HG03558 (cell line): ENCODE results near the gene TSPAN15.
"Not testable (repeated sequence)": the region's sequence is repeated elsewhere in the genome, so short reads cannot be mapped to it uniquely, and the experiment has no call there.

Experiments used
- ATAC-seq: cut with Tn5 transposase; IDR thresholded peaks from one replicate; pipeline ENCODE4 v1.9.1; 2021; ENCODE audit warnings: moderate number of reproducible peaks; ENCODE audit not compliant: unreplicated experiment; ENCODE audit errors: extremely low read depth

TSPAN15 gene

DNA sequence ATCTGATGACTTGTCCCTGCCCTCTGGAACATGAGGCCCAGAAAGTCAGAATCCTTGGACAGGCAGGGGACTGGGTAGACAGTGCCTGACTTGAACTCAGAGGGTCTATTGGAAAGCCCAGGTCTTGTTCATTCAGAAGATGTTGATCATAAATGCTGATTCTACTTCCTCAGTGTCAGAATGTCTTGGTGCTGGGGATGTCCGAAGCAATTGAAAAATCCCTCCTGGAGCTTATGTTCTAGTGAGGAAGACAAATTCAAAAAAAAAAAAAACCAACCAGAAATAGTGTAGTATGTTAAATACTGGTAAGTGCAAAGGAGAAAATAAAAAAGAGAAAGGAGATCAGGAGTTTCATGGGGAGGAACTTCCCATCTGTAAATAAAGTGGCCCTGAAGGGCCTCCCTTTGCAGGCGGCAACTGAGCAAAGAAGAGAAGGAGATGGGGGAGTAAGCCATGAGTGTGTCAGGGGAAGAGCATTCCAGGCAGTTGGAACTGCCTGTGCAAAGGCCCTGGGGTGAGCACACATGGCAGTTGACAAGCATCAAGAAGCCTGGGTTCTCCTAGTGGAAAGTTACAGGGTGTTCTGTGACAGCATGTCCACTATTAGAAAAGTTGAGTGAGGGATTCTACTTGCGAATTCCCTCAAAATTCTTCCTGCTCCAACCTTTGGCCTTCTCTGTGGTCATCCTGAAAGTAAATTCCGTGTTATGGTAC is 30.7 kb downstream of the TSPAN15 start:
- ATAC-seq, result no peak

DNA sequence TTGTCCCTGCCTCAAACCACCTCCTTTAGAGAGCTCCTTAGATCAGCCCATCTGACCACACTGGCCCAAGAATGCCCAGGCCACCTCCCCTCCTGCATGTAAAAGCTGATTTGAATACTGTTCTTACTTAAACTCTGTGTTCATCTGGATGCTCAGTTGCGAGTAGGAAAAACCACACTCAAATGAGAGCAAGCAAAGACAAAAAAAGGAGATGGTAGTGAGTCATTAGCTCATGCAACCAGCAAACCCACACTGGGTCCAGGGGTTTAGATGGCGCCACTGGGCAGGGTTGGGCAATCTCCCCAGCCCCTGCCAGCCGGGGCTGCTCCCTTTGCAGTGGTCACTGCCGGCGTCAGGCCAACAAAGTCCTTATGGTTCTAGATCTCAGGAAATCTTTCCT is 32.7 kb downstream of the TSPAN15 start:
- ATAC-seq, result no peak

DNA sequence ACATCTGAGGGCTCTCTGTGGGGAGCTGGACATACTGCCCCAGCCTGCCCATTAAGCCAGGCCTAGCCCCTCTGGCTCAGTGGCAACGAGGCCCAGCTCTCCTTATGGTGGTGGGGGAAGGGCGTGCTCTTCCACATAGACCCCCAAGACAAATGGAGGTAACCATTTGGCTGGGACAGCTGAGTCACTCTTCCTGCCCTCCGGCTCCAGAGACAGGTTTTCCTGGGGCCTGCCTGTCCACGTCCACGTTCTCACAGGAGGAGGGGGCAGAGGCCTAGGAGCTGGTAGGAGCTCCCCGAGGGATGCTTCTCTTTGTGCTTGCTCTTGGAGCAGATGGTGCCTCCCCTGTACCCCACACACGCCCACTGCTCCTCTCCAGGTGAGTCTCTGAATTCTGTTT is 33.5 kb downstream of the TSPAN15 start:
- ATAC-seq, result no peak

DNA sequence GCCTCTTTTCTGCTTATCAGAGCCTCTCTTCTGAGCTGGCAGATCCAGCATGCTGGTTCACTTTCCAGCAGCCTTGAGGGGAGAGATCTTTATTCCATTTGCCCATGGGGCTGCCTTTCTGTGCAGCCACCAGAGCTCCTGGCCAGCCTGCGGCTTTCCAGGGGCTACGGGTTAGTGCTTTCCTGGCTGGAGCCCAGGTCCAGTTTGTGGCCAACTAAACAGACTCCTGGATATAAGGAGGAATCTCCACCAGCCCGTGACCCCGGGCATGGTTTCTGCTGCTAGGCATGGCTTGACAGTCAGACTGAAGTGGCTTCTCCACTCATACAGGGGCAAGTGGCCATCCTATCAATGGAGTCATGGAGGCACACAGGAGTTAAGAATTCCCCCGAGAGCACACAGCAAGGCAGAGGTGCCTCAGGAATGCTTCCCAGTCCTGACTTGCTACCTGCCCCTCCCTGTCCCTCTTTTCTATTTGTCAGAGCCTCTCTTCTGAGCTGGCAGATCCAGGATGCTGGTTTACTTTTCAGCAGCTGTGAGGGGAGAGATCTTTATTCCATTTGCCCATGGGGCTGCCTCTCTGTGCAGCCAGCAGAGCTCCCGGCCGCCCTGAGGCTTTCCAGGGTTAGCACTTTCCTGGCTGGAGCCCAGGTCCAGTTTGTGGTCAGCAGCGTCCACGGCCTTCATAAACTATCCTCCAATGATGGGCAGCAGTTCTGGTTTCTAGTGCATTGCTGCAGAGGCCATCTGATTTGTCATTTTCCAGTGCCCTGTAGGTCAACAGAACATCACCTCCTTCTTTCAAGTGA is 35.9 kb downstream of the TSPAN15 start:
- ATAC-seq, result no peak

DNA sequence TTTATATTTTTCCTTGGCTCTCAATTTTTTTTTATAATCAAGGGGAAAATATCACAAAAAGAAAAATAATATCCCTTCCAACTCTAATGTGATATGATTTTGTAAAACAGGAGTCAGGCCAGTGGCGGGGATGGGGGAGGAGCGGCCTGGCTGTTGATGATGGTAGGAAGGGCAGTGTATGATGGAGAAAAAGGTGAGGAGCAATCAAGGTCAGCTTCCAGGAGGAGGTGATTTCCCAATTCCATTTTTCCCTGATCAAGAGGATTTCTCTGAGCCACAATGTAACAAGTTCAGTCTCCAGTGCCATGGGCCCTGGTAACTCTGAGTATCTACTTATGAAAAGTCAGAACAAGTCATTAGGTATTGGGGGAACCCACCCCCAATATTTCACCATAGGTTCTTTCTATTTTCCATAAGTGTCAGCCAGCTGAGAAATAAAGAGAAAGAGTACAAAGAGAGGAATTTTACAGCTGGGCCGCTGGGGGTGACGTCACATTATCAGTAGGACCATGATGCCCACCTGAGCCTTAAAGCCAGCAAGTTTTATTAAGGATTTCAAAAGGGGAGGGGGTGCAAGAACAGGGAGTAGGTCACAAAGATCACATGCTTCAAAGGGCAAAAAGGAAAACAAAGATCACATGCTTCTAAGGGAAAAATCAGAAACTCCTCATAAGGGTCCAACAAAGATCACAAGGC is 37.0 kb downstream of the TSPAN15 start:
- not testable (repeated sequence) for ATAC-seq

DNA sequence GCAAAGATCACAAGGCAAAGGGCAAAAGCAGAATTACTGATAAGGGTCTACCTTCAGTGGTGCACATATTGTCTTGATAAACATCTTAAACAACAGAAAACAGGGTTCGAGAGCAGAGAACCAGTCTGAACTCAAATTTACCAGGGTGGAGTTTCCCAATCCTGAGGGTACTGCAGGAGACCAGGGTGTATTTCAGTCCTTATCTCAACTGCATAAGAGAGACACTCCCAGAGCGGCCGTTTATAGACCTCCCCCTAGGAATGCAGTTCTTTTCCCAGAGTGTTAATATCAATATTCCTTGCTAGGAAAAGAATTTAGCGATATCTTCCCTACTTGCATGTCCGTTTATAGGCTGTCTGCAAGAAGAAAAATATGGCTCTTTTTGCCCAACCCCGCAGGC is 37.6 kb downstream of the TSPAN15 start:
- not testable (repeated sequence) for ATAC-seq

DNA sequence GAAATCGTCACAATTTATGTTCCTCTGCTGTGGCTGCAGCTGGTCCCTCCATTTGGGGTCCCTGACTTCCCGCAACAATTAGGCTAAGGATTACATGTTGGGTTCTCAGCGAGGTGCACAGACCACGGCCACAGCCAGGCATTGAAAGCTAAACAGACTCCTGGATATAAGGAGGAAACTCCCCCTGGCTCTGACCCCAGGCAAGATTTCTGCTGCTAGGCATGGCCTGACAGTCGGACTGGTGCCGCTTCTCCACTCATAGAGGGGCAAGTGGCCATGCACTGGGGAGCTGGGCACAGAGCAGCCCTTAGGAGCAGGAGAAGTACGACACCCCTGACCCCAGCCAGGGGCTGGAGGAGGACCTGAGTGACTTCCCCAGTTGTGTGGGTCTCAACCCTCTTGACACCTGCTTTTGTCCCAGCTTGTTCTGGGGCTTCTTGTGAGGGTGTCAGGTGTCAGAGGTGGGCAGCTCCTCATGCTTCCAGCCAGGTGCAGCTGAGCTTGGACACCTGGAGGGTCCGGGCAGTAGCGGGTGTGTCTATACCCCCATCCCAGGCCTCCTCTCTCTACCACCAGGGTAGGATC is 38.3 kb downstream of the TSPAN15 start:
- ATAC-seq, result no peak

DNA sequence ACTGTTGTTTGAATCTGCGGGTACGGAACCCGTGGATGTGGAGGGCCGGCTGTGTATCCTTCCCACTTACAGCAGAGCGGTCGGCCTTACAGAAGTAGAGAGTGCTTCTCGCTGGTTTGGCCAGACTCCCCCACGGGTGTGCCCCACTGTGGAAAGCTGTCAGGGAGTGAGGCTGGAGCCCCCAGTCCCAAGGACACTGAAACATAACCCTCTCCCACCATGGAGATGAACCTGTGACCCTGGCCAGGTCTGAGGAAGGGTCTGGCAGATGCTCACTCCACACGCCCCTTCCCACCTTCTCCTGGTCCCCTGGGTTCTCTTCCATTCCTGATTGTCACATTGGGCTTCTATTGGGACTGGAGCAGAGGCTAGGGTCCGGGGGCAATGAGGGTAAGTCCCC is 39.6 kb downstream of the TSPAN15 start:
- ATAC-seq, result no peak

DNA sequence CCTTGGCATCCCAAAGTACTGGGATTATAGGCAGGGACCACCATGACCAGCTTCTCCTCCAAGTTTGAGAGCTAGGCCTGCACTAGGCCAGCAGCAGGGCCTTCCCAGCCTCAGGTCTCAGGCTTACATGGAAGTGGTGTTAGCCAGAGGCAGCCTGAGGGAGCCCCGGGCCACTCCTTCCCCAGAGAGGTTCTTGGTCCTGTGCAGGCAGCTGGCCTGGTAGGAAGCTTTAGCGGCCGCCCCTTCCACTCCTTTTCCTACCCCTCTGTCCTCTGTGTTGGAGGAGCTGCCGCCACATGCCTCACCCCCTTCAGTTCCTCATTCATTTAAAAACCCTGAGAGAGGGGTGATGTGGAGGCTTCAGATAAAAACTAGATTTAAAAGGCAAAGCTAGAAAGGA is 40.3 kb downstream of the TSPAN15 start:
- no peak for ATAC-seq

DNA sequence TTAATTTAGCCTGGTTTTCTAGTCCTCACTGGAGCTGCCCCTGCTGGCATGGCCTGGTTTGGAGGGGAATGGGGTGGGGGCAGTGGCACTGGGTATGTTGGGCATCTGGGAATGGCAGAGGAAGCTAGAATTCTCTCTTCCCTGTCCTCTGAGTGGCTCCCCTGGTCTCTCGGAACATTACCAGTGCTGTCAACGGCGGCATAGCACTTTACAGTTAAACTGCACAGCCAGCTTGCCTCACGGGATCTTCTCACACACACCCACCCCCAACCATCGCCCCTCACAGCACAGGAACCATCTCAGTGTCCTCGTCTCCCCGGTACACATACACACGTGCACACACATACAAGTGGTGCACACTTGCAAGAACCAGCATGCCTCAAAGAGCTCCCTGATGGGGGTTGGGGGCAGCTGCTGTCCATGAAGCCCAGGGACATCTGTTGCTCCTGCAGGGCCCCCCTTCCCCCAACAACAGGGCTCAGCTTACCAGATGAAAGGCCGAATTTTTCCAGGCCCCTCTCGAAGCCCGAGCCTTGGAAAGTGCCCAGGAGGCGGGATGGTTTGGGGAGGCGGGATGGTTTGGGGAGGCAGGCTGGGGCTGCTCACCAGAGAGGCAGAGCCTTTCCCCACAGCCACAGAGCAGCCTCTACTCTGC is 41.0 kb downstream of the TSPAN15 start:
- ATAC-seq, result no peak

DNA sequence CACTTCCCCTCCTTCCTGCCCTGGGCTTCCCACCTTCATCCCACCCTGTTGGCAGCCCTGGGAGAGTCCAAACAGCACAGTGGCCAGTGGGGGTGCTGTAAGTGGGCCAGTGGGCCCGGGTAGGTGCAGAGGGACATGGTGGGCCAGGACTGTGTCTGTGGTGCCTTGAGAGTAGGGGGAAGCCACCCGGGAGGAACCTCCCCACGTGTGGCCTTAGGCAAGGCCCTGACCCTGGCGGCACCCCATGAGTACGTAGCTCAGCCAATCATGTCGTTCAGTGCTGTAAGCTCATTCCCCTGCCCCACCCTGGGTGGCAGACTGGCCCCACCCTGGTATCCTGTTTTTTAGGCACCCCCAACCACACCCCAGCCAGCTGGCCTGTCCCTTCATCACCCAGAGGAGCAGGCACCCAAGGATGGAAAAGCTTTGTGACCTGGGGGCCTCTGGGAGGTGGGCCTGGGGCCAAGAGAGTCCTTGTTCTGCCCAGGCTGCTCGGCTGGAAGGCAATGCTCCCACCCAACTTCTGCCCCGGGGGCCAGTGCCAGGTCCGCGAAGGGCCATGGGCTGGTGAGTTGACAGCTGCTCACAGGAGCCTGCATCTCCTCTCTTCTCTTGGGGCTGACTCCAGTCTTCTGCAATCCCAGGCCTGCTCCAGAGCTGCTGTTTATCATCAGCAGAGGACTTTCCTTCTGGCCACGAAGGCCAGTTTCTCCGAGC is 41.6 kb downstream of the TSPAN15 start:
- no peak for ATAC-seq

DNA sequence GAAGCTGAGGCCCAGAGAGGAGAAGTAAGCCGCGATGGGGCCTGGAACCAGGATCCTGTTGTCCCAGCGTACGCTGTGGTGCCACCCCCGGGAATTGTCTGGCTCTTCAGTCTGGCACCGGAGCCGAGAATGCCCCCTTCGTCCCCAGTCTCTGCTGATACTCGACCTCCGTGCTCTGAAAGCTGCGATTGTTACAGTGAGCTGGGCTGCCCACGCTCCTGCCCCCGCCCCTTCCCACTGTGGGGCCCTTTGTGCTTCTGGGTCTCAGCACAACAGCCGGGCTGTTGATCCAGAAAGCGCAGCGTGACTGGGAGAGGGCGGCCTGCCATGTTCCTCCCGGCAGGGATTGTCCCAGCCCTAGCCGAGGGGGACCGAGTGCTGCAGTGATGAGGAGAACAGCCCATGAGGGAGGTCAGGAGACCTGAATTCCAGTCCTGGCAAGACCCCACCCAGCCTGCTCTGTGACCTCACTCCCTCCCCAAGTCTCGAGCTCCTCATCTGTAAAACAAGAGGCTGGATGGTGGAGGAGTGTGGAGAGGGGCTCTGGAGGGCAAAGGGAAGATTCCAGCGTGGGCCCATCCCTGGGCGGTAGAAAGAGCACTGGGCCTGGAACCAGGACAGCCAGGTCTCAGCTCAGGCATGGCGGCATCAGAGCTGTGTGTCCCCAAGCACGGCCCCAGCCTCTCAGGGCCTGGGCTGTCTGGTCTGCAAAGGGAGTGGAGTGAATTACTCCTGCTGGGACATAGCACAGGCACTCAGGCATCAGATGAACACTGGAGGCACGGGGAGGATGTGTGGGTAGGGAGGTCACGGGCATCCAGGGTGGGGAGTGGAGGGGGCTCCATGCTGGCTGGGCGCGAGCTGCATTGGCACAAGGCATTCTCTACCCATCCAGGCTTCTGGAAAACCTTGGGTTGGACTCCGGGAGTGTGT is 43.6 kb downstream of the TSPAN15 start:
- ATAC-seq, result no peak

DNA sequence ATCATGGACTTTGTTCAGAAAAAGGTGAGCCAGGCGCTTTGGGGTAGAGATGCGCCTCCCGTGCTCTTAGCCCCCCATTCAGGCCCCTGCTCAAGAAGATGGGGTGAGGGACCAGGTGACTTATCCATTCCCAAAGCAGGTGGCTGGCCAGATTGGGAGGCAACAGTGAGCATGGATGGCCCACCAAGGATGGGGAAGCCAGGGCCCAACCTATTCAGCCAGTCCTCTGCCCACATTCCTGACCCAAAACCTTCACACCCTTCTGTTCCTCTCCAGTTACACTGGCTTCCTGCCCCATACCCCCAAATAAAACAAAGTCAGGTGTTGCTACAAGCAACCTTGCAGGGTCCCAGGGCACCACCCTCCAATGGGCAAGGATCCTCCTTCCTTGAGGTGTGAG is 44.4 kb downstream of the TSPAN15 start:
- ATAC-seq, result no peak

DNA sequence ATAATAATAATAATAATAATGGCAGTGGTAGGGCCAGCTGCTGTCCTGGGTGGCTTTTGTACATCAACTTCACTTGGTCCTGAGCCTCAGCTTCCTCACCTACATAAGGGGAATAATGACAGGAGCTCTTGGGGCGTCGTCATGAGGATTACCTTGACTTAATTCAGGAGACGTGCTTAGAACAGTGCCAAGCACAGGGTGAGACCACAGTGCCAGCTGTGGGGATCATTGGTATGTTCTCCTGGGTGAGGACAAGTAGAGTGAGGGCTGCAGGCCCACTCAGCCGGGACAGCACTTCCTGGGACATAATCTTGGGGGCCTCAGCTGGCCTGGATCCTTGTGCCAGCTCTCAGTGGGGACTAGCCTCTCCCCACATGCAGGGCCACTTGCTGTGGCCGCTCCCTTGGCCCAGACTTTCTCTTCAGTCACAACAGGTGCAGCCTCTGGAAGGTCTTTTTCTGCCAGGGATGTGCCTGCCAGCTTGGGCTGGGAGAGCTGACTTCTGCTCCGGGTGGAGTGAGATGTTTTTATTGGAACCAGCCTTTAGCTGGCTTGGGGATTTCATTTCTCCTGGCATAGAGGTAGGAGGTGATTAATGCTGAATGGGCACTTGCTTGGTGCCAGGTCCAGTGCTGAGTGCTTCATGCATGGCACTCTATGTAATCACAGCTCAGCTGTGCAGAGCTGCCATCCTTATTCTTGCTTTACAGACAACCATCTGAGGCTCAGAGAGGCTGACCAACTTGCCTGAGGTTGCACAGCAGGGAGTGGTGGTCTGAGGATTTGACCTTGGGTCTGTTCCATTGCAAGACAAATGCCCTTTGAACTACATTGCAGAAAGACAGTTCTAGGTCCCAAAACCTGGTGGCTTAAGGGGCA is 45.3 kb downstream of the TSPAN15 start:
- no peak for ATAC-seq

DNA sequence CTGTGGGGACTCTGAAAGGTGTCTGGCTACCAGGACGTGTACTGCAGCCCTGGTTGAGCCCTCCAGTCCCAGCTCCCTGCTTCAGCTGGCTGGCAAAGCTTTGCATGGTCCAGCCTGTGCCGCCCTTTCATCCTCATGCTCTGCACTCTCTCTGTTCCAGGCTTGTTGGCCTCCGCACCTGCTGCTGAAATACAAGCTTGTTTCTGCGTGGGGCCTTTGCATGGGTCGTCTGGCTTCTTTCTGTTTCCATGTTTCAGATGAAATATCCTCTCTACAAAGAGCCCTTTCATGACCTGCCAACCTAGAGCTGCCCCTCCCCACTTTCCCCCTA is 45.9 kb downstream of the TSPAN15 start:
- no peak for ATAC-seq

DNA sequence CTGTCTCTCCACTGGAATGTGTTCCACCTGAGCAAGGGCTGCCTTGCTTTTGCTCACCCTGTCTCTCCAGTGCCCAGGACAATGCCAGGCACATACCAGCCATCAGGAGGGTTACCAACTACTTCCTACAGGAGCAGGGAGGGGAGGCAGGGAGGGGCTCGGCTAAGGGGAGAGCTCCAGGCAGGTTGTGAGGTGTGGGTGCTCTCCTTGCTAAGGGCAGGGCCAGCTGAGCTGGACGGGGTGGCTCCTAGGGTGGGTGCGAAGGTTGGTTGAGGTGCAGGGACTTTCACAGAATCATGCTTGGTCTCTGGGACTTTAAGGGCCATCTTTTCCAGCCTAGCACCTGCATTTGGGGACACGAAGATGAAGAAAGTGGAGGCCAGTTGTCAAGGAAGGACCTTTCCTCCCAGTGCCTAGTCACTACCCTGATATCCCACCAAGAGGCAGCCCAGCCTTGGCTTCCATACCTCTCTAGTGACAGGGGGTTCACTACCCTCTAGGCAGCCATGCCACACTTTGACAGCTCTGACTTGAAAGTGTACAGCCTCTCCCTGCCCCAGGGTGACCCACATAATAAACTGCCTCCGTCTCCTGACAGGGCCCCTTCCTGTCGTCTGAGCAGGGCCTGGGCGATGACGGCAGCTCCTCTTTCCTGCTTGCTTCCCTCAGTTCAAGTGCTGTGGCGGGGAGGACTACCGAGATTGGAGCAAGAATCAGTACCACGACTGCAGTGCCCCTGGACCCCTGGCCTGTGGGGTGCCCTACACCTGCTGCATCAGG is 46.5 kb downstream of the TSPAN15 start:
- ATAC-seq, result no peak
